Left lung (tissue), 10 donors: Measurements from ENCODE around the gene FBXW8. TPM values are rescaled to one million over a fixed set of nuclear protein-coding genes. Genes with fewer than 3 reads are reported as not detected.

ENCODE experiments used
- ATAC-seq: fragments of 200-7000 bp; cut with Tn5 transposase; one replicate; pipeline ENCODE4 v1.9.1; 2020; ENCODE audit warnings: moderate library complexity
- DNase-seq, 4 donors: peaks; one replicate each; pipeline ENCODE4 v3.0.0-alpha.2; 2013 to 2020
- H3K27ac ChIP-seq, 2 donors: fragments of 200-600 bp; sonication (generic) in 1 of 2; one replicate each; pipeline versions ENCODE4 v1.5.0 to v1.8.0; 2020 to 2021
- H3K27me3 ChIP-seq, 2 donors: fragments of 200-600 bp; sonication (generic) in 1 of 2; one replicate each; pipeline versions ENCODE4 v1.5.0 to v1.8.0; 2020 to 2021
- H3K36me3 ChIP-seq, 2 donors: fragments of 200-600 bp; sonication (generic) in 1 of 2; one replicate each; pipeline versions ENCODE4 v1.5.0 to v1.8.0; 2020 to 2021
- H3K4me1 ChIP-seq, 2 donors: fragments of 200-600 bp; one replicate each; pipeline ENCODE4 v1.8.0; 2021
- H3K4me3 ChIP-seq, 2 donors: fragments of 200-600 bp; sonication (generic) in 1 of 2; one replicate each; pipeline versions ENCODE4 v1.5.0 to v1.8.0; 2020 to 2021; ENCODE audit warnings: mild to moderate bottlenecking in 1 of 2
- H3K9me3 ChIP-seq, 2 donors: fragments of 200-600 bp; sonication (generic) in 1 of 2; one replicate each; pipeline versions ENCODE4 v1.5.0 to v1.8.0; 2020 to 2021
- intact Hi-C, 2 donors: fragments of 100-400 bp; cut with DNase I; formaldehyde crosslinking; loops; one replicate each; pipeline versions ENCODE4 v1.11.2 to v1.14.2; 2022
- polyA plus RNA-seq, 6 donors: library from polyadenylated mRNA; unstranded; fragments of 120-200 nt; gene quantifications; one replicate each; pipeline ENCODE4 v1.2.1, GENCODE V29; 2013; ENCODE audit not compliant: insufficient read length in 6 of 6
- total RNA-seq, 2 donors: library from RNA; stranded (reverse); fragmentation: NEBNext Ultra II Directional; extraction: Animal tissue kit (Norgen Biotek cat#: 25700); gene quantifications; one replicate each; pipeline ENCODE4 v1.2.1, GENCODE V29; 2021
- TF ChIP-seq, protein P1 (sequence below), 2 donors: fragments of 200-600 bp; sonication (generic) in 1 of 2; IDR thresholded peaks; one replicate each; pipeline versions ENCODE4 v1.5.0 to v1.8.0; 2021; ENCODE audit warnings: antibody characterized with exemption in 2 of 2
- donor health status: DM: no; HTN: yes; CAD: no.
- donor health status: DM: no; HTN: no; CAD: no.

FBXW8 gene
- total and polyA plus RNA-seq, 8 donors, result 16.0 to 28.4 (median 24.6) TPM

DNA sequence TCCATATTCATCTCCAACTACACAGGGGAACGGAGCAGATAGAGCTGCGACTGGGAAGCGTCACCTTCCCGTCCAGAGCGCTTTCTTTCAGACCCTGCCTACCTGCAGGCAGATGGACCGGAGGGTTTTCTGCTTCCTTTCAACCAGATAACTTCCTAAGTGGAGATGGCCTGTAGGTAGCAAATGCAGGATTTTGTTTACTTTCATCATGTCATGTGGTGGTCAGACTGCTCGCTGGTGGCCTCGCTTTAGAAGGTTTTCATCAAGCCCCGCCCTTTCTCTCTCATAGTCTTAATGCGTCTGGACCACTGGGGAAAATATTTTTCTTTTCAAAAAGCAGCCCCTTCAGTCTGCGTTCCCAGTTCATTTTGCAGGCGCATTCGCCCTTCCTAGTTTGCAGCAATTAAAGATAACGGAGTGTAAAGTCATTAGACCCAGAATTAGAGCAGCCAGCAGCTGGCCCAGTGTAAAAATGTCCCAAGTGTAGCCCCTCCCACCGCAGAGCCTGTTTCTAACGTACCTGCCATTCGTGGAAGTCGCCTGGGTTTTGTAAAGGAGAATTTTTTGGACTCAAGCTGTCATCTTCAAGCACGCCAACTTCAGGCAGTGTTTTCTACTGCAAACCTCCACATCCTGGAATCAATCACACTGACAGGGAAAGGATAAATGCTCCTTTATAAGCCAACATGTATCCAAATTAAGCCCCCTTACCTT lies 119.6 kb downstream of the FBXW8 start:
- no peak overlapping the region for H3K4me3 ChIP-seq
- H3K27ac ChIP-seq, result no peak overlapping the region
- no peaks in the 10 kb centered on the region for H3K9me3 ChIP-seq
- TF ChIP-seq, protein P1, sequence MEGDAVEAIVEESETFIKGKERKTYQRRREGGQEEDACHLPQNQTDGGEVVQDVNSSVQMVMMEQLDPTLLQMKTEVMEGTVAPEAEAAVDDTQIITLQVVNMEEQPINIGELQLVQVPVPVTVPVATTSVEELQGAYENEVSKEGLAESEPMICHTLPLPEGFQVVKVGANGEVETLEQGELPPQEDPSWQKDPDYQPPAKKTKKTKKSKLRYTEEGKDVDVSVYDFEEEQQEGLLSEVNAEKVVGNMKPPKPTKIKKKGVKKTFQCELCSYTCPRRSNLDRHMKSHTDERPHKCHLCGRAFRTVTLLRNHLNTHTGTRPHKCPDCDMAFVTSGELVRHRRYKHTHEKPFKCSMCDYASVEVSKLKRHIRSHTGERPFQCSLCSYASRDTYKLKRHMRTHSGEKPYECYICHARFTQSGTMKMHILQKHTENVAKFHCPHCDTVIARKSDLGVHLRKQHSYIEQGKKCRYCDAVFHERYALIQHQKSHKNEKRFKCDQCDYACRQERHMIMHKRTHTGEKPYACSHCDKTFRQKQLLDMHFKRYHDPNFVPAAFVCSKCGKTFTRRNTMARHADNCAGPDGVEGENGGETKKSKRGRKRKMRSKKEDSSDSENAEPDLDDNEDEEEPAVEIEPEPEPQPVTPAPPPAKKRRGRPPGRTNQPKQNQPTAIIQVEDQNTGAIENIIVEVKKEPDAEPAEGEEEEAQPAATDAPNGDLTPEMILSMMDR (IDR thresholded peaks at IDR 0.05), result no peak
- H3K36me3 ChIP-seq, result peaks cover 0 to 54% of the 10 kb centered on the region in 2 donors
- H3K4me1 ChIP-seq, result peaks cover 4 to 22% of the 10 kb centered on the region in 2 donors
- intact Hi-C loops, result no loop called here
- DNase-seq (no peak), ATAC-seq (no peak)
- peaks cover 3 to 26% of the 10 kb centered on the region in 2 donors for H3K27me3 ChIP-seq

DNA sequence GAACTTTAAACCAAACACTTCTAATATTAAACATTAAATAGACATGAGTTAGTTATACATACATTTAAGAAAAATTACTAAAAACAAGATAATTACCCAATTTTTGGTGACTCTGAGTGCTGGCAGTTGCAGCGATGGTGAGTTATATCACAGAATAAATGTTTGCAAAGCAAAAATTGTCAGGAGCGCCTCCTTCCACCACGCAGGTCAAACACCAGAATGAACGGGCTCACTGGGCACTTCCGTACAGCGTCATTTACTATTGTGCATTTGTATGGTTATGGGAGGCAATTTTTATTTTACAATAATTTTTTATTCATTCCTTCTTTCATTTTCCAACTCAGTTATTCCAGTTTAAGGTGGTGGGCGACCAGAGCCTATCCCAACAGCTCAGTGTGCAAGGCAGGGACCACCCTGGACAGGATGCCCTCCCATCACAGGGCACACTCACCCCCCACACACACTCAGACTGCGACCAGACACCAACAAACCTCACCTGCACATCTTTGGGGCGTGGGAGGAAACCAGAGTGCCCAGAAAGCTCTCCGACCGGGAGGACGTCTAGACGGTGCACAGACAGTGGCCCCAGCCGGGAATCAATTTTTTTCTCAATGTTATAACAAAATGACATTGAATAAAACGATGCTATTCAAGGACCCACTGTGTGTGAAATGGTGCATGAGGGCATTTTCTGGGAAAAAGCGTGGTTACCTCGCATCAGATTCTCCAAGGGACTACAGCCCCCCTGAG lies 121.3 kb downstream of the FBXW8 start:
- intact Hi-C loops, result no loop called here
- peaks cover 3 to 39% of the 10 kb centered on the region in 2 donors for H3K27me3 ChIP-seq
- TF ChIP-seq, protein P1 (IDR thresholded peaks at IDR 0.05), result no peak
- DNase-seq (no peak), ATAC-seq (no peak)
- no peak overlapping the region for H3K27ac ChIP-seq
- peaks cover 0 to 16% of the 10 kb centered on the region in 2 donors for H3K4me1 ChIP-seq
- no peaks in the 10 kb centered on the region for H3K9me3 ChIP-seq
- H3K36me3 ChIP-seq, result peaks cover 0 to 39% of the 10 kb centered on the region in 2 donors
- no peak overlapping the region for H3K4me3 ChIP-seq

DNA sequence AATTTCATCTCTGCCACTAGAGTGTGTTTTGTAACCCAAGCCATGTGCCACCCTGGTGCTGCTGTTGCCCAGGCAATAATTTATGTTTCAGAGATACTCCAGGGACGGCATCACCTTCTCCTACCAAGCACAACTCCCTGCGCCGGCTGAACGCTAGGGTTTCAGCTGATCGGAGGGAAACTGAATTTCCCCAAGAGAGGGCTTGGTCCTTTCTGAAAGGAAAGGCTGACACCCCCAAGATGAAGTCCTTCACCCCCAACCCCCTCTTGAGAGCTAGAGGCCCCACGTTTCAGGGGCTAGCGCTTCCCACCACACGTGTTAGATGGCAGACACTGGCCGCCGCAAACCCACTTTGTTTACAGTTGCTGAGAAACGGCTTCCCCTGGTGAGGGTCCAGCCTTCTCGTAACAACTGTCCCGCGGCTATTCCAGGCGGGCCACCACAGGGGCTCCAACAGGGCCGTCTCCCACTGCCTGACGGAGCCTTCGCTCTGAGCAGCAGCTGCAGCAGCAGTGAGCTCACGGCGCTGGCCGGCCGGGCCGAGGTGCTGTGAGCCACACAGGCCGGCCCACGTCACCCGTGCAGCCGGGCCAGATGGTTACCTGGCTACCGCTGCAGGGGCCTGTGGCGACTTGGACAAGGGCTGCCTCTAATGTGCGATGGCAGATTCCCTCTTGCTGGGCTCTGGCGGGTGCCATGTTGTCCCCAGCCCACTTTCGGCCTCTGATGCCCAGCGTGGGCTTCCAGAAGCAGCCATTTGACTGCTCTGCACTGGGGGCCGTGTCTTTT lies 122.0 kb downstream of the FBXW8 start:
- intact Hi-C loops, result no loop called here
- Histone ChIP-seq H3K4me3 (no peak overlapping the region), H3K27ac (no peak overlapping the region), H3K9me3 (no peaks in the 10 kb centered on the region), H3K4me1 (peaks cover 0 to 16% of the 10 kb centered on the region in 2 donors), H3K27me3 (peaks cover 3 to 46% of the 10 kb centered on the region in 2 donors), H3K36me3 (peaks cover 0 to 32% of the 10 kb centered on the region in 2 donors)
- DNase-seq (peak in 3 of 4 donors; percentile 20 to 77 (median 64)), ATAC-seq (peak; percentile 49)
- TF ChIP-seq, protein P1 (IDR thresholded peaks at IDR 0.05), result no peak

DNA sequence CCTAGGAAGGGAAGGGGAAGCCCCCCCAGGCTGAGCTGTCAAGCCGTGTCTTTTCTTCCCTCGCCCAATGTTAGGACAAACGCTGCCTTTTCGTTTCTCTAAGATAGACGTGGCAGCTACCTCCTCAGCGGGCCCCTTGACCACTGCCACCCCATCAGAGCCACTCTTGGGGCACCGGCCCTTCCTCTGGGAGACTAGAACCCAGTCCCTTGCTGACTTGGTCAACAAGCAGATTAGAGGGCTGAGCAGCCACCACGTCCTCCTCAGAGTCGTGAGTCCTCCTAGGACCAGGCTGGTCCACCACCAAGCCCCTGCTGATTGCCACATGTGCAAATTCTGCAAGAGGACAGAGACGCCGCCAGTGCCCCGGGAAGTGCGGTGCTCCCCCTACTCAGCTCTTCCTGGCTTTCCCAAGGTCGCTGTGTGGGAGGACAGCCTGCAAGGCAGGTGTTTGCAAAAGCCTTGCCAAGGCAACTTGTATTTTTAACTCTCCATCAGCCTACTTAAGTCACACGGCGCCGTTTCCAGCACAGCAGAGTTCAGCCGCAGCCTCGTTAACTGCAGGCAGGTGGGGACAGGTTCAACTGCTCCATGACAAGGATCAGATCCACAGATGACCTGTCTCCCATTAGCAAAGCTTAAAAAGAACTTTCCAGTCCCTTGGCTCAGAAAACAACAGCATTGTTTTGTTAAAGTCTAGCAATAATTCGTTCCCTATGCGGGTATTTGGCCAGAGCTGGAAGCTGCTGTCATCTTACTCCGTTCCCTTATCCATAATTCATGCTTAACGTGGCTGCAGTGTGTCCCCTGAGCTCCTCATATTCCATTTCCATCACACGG lies 122.9 kb downstream of the FBXW8 start:
- Histone ChIP-seq H3K4me3 (no peak overlapping the region), H3K27ac (no peak overlapping the region), H3K4me1 (peaks cover 0 to 16% of the 10 kb centered on the region in 2 donors), H3K27me3 (peaks cover 3 to 55% of the 10 kb centered on the region in 2 donors), H3K9me3 (no peaks in the 10 kb centered on the region), H3K36me3 (peaks cover 0 to 24% of the 10 kb centered on the region in 2 donors)
- ATAC-seq (peak; percentile 41), DNase-seq (peak in 3 of 4 donors; percentile 32 to 60 (median 33))
- intact Hi-C loops, result no loop called here
- TF ChIP-seq, protein P1 (IDR thresholded peaks at IDR 0.05), result no peak
